ENCODE measurements around the gene PSMG1.

PSMG1 gene

DNA sequence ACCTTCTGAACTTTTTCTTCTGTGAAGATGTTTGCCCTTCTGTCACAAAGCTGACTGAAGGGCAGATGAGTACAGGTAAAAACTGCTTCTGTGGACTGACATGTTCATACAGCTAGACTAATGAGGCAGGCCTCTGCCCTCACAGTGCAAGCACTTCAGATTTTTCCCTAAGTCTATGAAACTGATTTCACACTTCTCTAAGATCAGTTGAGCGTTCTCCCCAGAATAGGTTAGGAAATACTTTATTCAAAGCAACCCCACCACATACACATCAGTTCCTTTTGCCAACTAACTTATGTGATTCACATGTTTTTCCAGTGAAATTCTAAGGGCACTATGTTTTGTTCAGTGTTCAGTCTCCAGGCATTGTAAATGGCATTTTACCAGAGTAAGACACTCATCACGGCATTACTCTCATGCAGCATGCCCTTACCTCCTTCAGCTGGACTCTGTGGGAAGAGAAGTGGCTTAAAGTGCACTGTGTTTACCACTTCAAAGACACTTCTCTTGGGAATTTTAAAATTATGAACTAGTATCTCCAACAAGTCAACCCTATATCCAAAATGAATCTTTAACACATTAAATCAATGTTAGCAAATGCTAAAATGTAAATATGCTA is 5.4 kb upstream of the PSMG1 start:
- TF ChIP-seq, protein P1, sequence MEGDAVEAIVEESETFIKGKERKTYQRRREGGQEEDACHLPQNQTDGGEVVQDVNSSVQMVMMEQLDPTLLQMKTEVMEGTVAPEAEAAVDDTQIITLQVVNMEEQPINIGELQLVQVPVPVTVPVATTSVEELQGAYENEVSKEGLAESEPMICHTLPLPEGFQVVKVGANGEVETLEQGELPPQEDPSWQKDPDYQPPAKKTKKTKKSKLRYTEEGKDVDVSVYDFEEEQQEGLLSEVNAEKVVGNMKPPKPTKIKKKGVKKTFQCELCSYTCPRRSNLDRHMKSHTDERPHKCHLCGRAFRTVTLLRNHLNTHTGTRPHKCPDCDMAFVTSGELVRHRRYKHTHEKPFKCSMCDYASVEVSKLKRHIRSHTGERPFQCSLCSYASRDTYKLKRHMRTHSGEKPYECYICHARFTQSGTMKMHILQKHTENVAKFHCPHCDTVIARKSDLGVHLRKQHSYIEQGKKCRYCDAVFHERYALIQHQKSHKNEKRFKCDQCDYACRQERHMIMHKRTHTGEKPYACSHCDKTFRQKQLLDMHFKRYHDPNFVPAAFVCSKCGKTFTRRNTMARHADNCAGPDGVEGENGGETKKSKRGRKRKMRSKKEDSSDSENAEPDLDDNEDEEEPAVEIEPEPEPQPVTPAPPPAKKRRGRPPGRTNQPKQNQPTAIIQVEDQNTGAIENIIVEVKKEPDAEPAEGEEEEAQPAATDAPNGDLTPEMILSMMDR (IDR thresholded peaks at IDR 0.05; ENCODE audit: low read length, missing control alignments), result no peak

DNA sequence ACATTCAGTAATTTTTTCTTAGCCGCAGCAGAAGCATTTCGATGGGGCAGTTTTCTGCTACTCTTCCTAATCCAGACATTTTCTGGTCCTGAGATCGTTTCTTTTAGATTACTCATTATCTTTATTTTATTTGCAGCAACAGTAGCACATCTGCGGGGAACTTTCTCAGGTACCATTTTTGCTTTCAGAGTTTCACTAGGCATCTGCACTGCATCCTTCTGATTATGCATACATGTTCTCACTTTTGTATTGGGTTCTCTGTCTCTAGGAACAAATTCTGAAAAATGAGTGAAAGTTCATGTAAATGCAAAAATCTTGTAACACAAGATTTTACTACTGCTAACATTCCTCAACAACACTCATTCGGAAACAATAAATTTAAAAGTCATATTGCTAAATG is 3.9 kb upstream of the PSMG1 start:
- DNase-seq (ENCODE audit: low read depth), result no peak

More for the DNA sequence above, 5.4 kb upstream of the PSMG1 start:
- no peak for DNase-seq (ENCODE audit: low read depth)
- no peak overlapping the region for H3K4me3 ChIP-seq (replicated peaks; ENCODE audit: low read depth, low read length)

DNA sequence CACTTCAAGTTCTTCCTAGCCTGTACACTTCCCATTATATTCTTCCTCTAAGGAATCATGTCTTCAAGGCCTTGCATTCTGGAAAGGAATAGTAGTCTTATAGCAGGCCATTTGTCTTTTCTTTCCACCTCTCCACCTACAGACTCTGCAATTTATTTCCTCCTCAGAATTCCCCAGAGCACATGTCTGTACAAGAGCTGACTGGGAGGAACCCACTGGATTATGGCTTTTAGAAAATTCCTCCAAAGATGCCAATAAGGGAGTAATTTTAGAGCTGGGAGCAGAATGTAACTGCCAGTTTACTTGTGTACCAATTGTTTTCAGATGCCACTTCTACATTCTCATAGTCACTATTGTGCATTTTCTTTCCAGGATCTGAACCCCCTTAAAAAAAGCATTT is 3.4 kb upstream of the PSMG1 start:
- H3K4me3 ChIP-seq (replicated peaks; ENCODE audit: low read depth, low read length), result no peak overlapping the region
- TF ChIP-seq, protein P1 (IDR thresholded peaks at IDR 0.05; ENCODE audit: low read length, missing control alignments), result no peak
- DNase-seq (ENCODE audit: low read depth), result no peak

More for the DNA sequence above, 3.9 kb upstream of the PSMG1 start:
- TF ChIP-seq, protein P1 (IDR thresholded peaks at IDR 0.05; ENCODE audit: low read length, missing control alignments), result no peak
- no peak overlapping the region for H3K4me3 ChIP-seq (replicated peaks; ENCODE audit: low read depth, low read length)

DNA sequence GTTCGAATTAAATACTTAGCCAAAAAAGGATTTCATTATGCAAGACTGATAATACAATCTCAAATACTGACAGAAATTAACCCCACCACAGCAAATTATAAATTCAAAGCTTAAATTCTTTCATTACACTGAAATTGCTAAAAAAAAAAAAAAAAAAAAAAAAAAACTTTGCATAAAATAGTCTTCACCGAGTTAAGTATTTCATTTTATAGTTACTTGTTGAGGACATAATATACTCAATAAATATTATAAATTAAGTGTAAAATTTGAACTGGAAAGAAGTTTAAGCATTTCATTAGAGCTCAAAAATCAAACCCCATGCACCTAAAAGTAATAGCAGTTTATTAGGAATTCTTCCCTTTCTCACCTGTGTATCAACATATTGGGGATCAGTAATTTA is 1.9 kb upstream of the PSMG1 start:
- H3K4me3 ChIP-seq (replicated peaks; ENCODE audit: low read depth, low read length), result no peak overlapping the region
- no peak for DNase-seq (ENCODE audit: low read depth)
- TF ChIP-seq, protein P1 (IDR thresholded peaks at IDR 0.05; ENCODE audit: low read length, missing control alignments), result no peak

DNA sequence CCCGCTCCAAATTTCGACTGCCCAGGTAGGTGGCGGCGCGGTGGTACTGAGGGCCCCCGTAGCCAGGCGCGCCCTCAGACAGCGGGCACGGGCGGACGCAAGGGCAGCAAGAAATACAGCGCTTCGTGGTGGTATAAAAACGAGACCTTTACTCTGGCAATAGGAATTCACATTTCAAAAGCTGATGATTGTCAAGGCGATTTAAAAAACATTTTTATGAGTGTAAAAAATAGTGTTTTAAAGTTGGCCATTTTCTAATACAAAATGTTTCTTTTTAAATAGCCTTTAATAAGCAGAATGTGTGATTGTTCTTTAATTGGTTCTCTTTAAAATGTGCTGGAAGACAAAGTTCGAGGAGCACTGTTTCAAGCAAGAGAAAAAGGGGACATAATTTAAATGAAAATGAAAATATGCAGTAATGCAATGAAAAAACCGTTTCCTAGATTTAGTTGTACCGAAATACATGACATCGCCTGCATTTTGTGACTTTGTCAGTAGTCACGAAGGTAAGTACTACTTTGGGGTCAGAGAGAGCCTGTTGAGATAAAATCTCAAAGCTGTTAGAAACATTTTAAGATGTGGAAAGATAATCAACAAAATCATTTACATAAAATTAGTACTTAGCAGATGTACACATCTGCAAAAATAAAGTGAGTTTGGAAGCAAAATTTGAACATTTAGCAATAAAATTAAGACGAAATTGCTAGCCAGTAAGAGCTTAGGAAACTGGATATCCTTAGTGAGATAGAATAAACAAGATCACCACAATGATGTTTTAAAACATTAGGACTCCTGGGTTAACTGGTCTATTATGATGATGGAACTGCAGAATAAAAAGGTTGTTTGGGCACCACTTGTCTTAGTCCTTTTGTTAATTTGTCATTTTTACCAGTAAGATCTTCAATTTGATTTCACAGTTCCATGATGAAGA is 1.1 kb upstream of the PSMG1 start:
- TF ChIP-seq, protein P1 (IDR thresholded peaks at IDR 0.05; ENCODE audit: low read length, missing control alignments), result no peak
- peak overlapping the region; percentile 76 for H3K4me3 ChIP-seq (replicated peaks; ENCODE audit: low read depth, low read length)
- no peak for DNase-seq (ENCODE audit: low read depth)

DNA sequence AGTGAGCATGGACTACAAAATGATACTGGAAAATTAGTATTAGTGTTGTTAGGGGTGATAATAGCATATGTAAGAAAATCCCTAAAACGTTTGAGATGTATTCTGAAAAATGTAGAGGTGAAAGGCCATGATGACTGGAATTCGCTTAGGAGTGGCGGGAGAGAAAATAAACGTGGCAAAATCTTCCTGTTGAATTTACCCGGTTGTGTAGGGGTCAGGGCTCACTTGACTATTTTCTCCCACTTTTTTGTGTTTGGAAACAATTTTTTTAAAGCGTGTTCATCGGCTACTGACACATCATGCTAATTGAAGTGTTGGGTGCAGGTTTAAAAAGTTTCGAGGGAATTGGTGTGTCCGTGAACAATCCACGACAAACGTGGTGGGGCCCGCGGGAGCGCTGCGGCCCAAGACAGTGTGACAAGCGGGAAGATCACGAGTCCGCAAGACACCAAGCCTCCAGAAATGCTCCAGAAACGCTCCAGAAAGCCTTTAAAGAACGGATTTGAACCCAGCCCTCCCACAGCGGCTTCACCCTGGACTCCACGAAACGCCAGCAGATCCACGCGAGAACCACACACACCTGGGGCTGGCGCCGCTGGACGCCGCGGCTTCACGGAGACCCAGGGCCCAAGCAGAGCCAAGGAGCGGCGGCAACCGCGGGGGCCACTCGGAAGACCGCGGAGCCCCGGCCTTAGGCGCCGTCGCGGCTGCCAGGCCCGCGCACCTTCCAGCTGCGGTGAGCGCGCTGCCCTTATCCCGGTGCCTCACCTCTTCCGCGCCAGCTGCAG is 573 bp downstream of the PSMG1 start:
- TF ChIP-seq, protein P1 (IDR thresholded peaks at IDR 0.05; ENCODE audit: low read length, missing control alignments), result no peak
- peak; percentile 37 for DNase-seq (ENCODE audit: low read depth)
- peak overlapping the region; percentile 76 for H3K4me3 ChIP-seq (replicated peaks; ENCODE audit: low read depth, low read length)
